Measurements from ENCODE around the gene OSTN.

GRCh38 chr3:191166368-191166767 is 32.7 kb upstream of the OSTN start:
- TF ChIP-seq EHF (CRISPR knock-in tag; IDR thresholded peaks at IDR 0.05): no peak
- no peak for TF ChIP-seq CHD2 (IDR thresholded peaks at IDR 0.05; ENCODE audit: low read length, partially characterized antibody)
- no peak for TF ChIP-seq SMC3 (IDR thresholded peaks at IDR 0.05)
- TF ChIP-seq PHF8 (IDR thresholded peaks at IDR 0.05; ENCODE audit: borderline replicate concordance, low read depth): no peak
- TF ChIP-seq RAD21 (conservative IDR thresholded peaks at IDR 0.05 in 1 of 2, IDR thresholded peaks at IDR 0.05 in 1 of 2): no peak
- no peak for TF ChIP-seq ZSCAN20 (CRISPR knock-in tag; IDR thresholded peaks at IDR 0.05)

Measured in A549 (cell line).